GM21528 (cell line): ENCODE data around the gene KRTAP5-4.
"Not testable (repeated sequence)": the region's sequence is repeated elsewhere in the genome, so short reads cannot be mapped to it uniquely, and the experiment has no call there.

Experiments used
- ATAC-seq: cut with Tn5 transposase; IDR thresholded peaks from one replicate; pipeline ENCODE4 v1.9.1; 2021; ENCODE audit warnings: mild to moderate bottlenecking, moderate library complexity; ENCODE audit not compliant: unreplicated experiment, low FRiP score

The KRTAP5-4 gene

GRCh38 chr11:1605923-1606322 lies 16.0 kb downstream of the KRTAP5-4 start:
- ATAC-seq: peak; percentile 72

GRCh38 chr11:1604711-1605110 lies 17.2 kb downstream of the KRTAP5-4 start:
- no peak for ATAC-seq

- ATAC-seq: no peak
Measured at GRCh38 chr11:1604181-1604580, 17.8 kb downstream of the KRTAP5-4 start.

- no peak for ATAC-seq
Measured at GRCh38 chr11:1603629-1604028, 18.3 kb downstream of the KRTAP5-4 start.

GRCh38 chr11:1601663-1602062 lies 20.3 kb downstream of the KRTAP5-4 start:
- ATAC-seq: not testable (repeated sequence)

- ATAC-seq: no peak
Measured at GRCh38 chr11:1600626-1601025, 21.3 kb downstream of the KRTAP5-4 start.

- ATAC-seq: no peak
Measured at GRCh38 chr11:1598816-1599215, 23.1 kb downstream of the KRTAP5-4 start.

GRCh38 chr11:1598406-1598805 lies 23.5 kb downstream of the KRTAP5-4 start:
- not testable (repeated sequence) for ATAC-seq

- no peak for ATAC-seq
Measured at GRCh38 chr11:1597994-1598380, 24.0 kb downstream of the KRTAP5-4 start, which contains the start of gene KRTAP5-2. Gene KRTAP5-2 (minus strand): TSS chr11:1598294. CDS start chr11:1598250, 44 bp downstream.

- no peak for ATAC-seq
Measured at GRCh38 chr11:1597331-1597993, 24.5 kb downstream of the KRTAP5-4 start.

- ATAC-seq: not testable (repeated sequence)
Measured at GRCh38 chr11:1596576-1597121, 25.3 kb downstream of the KRTAP5-4 start.

GRCh38 chr11:1595994-1596575 lies 25.9 kb downstream of the KRTAP5-4 start:
- not testable (repeated sequence) for ATAC-seq

- ATAC-seq: no peak
Measured at GRCh38 chr11:1592628-1593027, 29.3 kb downstream of the KRTAP5-4 start.

- no peak for ATAC-seq
Measured at GRCh38 chr11:1589996-1590395, 31.9 kb downstream of the KRTAP5-4 start.

- ATAC-seq: not testable (repeated sequence)
Measured at GRCh38 chr11:1589191-1589963, 32.6 kb downstream of the KRTAP5-4 start.

- ATAC-seq: no peak
Measured at GRCh38 chr11:1586699-1587098, 35.2 kb downstream of the KRTAP5-4 start.

- ATAC-seq: not testable (repeated sequence)
Measured at GRCh38 chr11:1584661-1585370, 37.1 kb downstream of the KRTAP5-4 start, which contains the start of gene KRTAP5-1. Gene KRTAP5-1 (minus strand): TSS chr11:1585283. CDS start chr11:1585249, 34 bp downstream.

GRCh38 chr11:1582909-1583308 lies 39.0 kb downstream of the KRTAP5-4 start:
- ATAC-seq: not testable (repeated sequence)

GRCh38 chr11:1581976-1582375 lies 40.0 kb downstream of the KRTAP5-4 start:
- no peak for ATAC-seq

GRCh38 chr11:1576825-1577224 lies 45.1 kb downstream of the KRTAP5-4 start:
- ATAC-seq: no peak
